Activated CD8-positive, alpha-beta memory T cell treated with anti-CD3 and anti-CD28 coated beads, Interleukin-2, amount 50 U/mL, for 1 hour (primary cell): Measurements from ENCODE around the gene MBTD1.

Experiments used
- DNase-seq: peaks from one replicate; pipeline ENCODE4 v3.0.0-alpha.2; 2020; ENCODE audit errors: extremely low read depth

Gene MBTD1

GRCh38 chr17:51147650-51148049, 112.2 kb downstream of the MBTD1 start:
- DNase-seq: no peak

GRCh38 chr17:51144266-51145022, 115.4 kb downstream of the MBTD1 start:
- no peak for DNase-seq

- DNase-seq: no peak
Observed at GRCh38 chr17:51142597-51142996, 117.3 kb downstream of the MBTD1 start.

- DNase-seq: no peak
Observed at GRCh38 chr17:51135956-51136355, 123.9 kb downstream of the MBTD1 start.

DNA sequence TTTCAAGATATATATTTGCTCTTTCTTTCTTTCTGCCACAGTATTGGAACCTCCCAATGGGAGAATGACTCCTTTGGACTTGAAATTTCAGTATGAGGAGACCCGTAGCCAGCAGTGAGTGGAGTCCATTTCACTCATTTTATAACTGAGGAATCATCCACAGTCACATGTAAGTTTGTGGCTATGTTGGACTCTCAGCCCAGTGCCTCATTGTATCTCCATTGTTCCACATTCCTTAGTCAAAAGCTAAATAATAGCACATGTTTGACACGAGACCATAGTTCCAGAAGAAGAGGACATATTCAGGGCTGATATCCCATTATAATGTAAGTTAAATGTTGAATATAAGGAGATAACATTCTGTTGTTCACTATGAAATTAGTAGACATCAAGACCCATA, 126.5 kb downstream of the MBTD1 start:
- no peak for DNase-seq

DNA sequence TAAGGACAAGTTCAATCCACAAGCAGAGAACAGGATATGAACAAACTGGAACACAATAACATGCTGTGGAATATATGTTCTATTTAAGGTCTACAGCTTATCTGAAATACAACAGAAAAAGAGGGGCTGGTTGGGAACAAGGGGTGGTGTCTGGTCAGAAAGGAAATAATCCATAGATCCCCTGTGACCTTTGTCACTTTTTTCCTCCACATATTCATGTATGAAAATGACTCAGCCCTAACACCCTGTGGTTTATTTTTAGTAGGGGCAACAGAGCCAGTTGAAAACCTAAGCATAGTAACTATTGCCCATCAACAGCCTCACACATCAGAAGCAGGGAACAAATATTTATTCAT, 126.9 kb downstream of the MBTD1 start:
- DNase-seq: no peak

- no peak for DNase-seq
Observed at GRCh38 chr17:51128076-51128475, 131.8 kb downstream of the MBTD1 start.
